CD4-positive, alpha-beta memory T cell (primary cell): ENCODE measurements around the gene GJA4. TPM values are rescaled to one million over a fixed set of nuclear protein-coding genes. Genes with fewer than 3 reads are reported as not detected.

Experiments used
- CTCF ChIA-PET: fragments of 350-600 bp; sonication (Branson Sonifier 250); formaldehyde crosslinking; loops from one replicate; lab custom pipeline; 2021; ENCODE audit warnings: inconsistent platforms; ENCODE audit not compliant: partially characterized antibody; lab: Charles Lee
- POLR2A ChIA-PET: fragments of 350-600 bp; sonication (Branson Sonifier 250); formaldehyde crosslinking; loops from one replicate; lab custom pipeline; 2021; ENCODE audit not compliant: partially characterized antibody; lab: Charles Lee
- DNase-seq, 5 donors: peaks; one replicate each; pipeline versions ENCODE4 v3.0.0 to v3.0.0-alpha.2; 2020 to 2022; ENCODE audit warnings: mixed read lengths in 1 of 5
- H3K27ac ChIP-seq: one replicate; pipeline ENCODE4 v1.7.0; 2013; ENCODE audit warnings: low read depth, low read length
- H3K27me3 ChIP-seq: 2 replicates; pipeline ENCODE4 v1.7.0; 2013; ENCODE audit warnings: mild to moderate bottlenecking, low read length, moderate library complexity; ENCODE audit not compliant: insufficient read depth
- H3K36me3 ChIP-seq: 2 replicates; pipeline ENCODE4 v1.7.0; 2013; ENCODE audit warnings: mild to moderate bottlenecking, low read length, moderate library complexity; ENCODE audit not compliant: insufficient read depth
- H3K4me1 ChIP-seq: 2 replicates; pipeline ENCODE4 v1.7.0; 2013; ENCODE audit warnings: mild to moderate bottlenecking, low read length, moderate library complexity; ENCODE audit not compliant: insufficient read depth
- H3K4me3 ChIP-seq, 2 donors: one replicate each; pipeline ENCODE4 v1.7.0; 2013; ENCODE audit warnings: low read length in 2 of 2, mild to moderate bottlenecking in 1 of 2
- H3K9me3 ChIP-seq, 2 donors: one replicate each; pipeline ENCODE4 v1.7.0; 2013; ENCODE audit warnings: low read length in 2 of 2, control low read depth in 1 of 2; ENCODE audit not compliant: control insufficient read depth in 1 of 2
- H3K27ac Mint-ChIP-seq, 7 donors: one replicate each; pipeline ENCODE4 v1.8.0; 2020 to 2021; ENCODE audit warnings: mixed read lengths in 7 of 7, mild to moderate bottlenecking in 6 of 7, inconsistent platforms in 3 of 7, moderate library complexity in 3 of 7
- H3K27me3 Mint-ChIP-seq, 2 donors: one replicate each; pipeline ENCODE4 v1.8.0; 2020 to 2021; ENCODE audit warnings: mixed read lengths in 2 of 2
- H3K36me3 Mint-ChIP-seq, 2 donors: one replicate each; pipeline ENCODE4 v1.8.0; 2020 to 2021; ENCODE audit warnings: mixed read lengths in 2 of 2, inconsistent platforms in 1 of 2, mild to moderate bottlenecking in 1 of 2
- H3K4me1 Mint-ChIP-seq, 4 donors: one replicate each; pipeline ENCODE4 v1.8.0; 2020 to 2021; ENCODE audit warnings: mixed read lengths in 4 of 4, mild to moderate bottlenecking in 1 of 4
- H3K4me3 Mint-ChIP-seq, 8 donors: one replicate each; pipeline ENCODE4 v1.8.0; 2020 to 2021; ENCODE audit warnings: mixed read lengths in 8 of 8, mild to moderate bottlenecking in 7 of 8, moderate library complexity in 6 of 8, inconsistent platforms in 3 of 8
- H3K9me3 Mint-ChIP-seq, 8 donors: one replicate each; pipeline ENCODE4 v1.8.0; 2020 to 2021; ENCODE audit warnings: mixed read lengths in 8 of 8, mild to moderate bottlenecking in 5 of 8, inconsistent platforms in 3 of 8, moderate library complexity in 1 of 8
- intact Hi-C: fragments of 100-400 bp; cut with micrococcal nuclease; formaldehyde crosslinking; loops from one replicate; pipeline ENCODE4 v1.15.1; 2023
- polyA plus RNA-seq, 2 donors: library from polyadenylated mRNA; unstranded; fragments of 300-500 nt; fragmentation: Illumina TruSeq; gene quantifications; one replicate each; pipeline ENCODE4 v1.2.3, GENCODE V29; 2021
- total RNA-seq, 2 experiments: library from RNA; stranded (reverse); gene quantifications; one replicate each; pipeline ENCODE4 v1.2.3, GENCODE V29; 2021

The GJA4 gene
- total and polyA plus RNA-seq, 4 experiments from 2014 or later = not detected

- no peaks in the 10 kb centered on the region for H3K9me3 Mint-ChIP-seq
- Histone ChIP-seq H3K4me1 (no peaks in the 10 kb centered on the region), H3K9me3 (no peaks in the 10 kb centered on the region), H3K36me3 (no peaks in the 10 kb centered on the region), H3K27ac (no peak overlapping the region), H3K27me3 (peaks cover 9% of the 10 kb centered on the region), H3K4me3 (no peak overlapping the region)
- intact Hi-C loops = no loop called here
- peaks cover 15 to 24% of the 10 kb centered on the region in 2 donors for H3K27me3 Mint-ChIP-seq
- POLR2A ChIA-PET = no interaction called here
- peaks cover 3 to 5% (median 4%) of the 10 kb centered on the region in 4 donors for H3K4me1 Mint-ChIP-seq
- DNase-seq = no peak
- CTCF ChIA-PET = no interaction called here
- H3K4me3 Mint-ChIP-seq = peak overlapping the region in 1 of 8 donors; percentile 54
- peaks cover 0 to 7% of the 10 kb centered on the region in 2 donors for H3K36me3 Mint-ChIP-seq
- no peak overlapping the region for H3K27ac Mint-ChIP-seq
These were observed 1.4 kb downstream of the GJA4 start for GRCh38 chr1:34794001-34794789.

- Histone ChIP-seq H3K27ac (no peak overlapping the region), H3K9me3 (no peaks in the 10 kb centered on the region), H3K4me1 (no peaks in the 10 kb centered on the region), H3K4me3 (no peak overlapping the region), H3K36me3 (no peaks in the 10 kb centered on the region), H3K27me3 (peaks cover 9% of the 10 kb centered on the region)
- intact Hi-C loops = no loop called here
- POLR2A ChIA-PET = no interaction called here
- no peaks in the 10 kb centered on the region for H3K9me3 Mint-ChIP-seq
- DNase-seq = no peak
- peaks cover 0 to 7% of the 10 kb centered on the region in 2 donors for H3K36me3 Mint-ChIP-seq
- CTCF ChIA-PET = no interaction called here
- H3K4me3 Mint-ChIP-seq = no peak overlapping the region
- H3K4me1 Mint-ChIP-seq = peaks cover 3 to 5% (median 4%) of the 10 kb centered on the region in 4 donors
- H3K27ac Mint-ChIP-seq = no peak overlapping the region
- peaks cover 15 to 21% of the 10 kb centered on the region in 2 donors for H3K27me3 Mint-ChIP-seq
These were observed 2.0 kb downstream of the GJA4 start for GRCh38 chr1:34794790-34795180.

- Mint-ChIP-seq H3K27me3 (peaks cover 12 to 14% of the 10 kb centered on the region in 2 donors), H3K27ac (no peak overlapping the region), H3K36me3 (peaks cover 0 to 7% of the 10 kb centered on the region in 2 donors), H3K4me1 (peaks cover 3 to 5% (median 4%) of the 10 kb centered on the region in 4 donors), H3K4me3 (no peak overlapping the region), H3K9me3 (no peaks in the 10 kb centered on the region)
- H3K9me3 ChIP-seq = no peaks in the 10 kb centered on the region
- ChIA-PET POLR2A (no interaction called here), CTCF (no interaction called here)
- no peak overlapping the region for H3K4me3 ChIP-seq
- H3K27ac ChIP-seq = no peak overlapping the region
- intact Hi-C loops = no loop called here
- no peaks in the 10 kb centered on the region for H3K4me1 ChIP-seq
- DNase-seq = no peak
- no peaks in the 10 kb centered on the region for H3K36me3 ChIP-seq
- H3K27me3 ChIP-seq = peaks cover 9% of the 10 kb centered on the region
These were observed 3.1 kb downstream of the GJA4 start for GRCh38 chr1:34795916-34796315.

DNA sequence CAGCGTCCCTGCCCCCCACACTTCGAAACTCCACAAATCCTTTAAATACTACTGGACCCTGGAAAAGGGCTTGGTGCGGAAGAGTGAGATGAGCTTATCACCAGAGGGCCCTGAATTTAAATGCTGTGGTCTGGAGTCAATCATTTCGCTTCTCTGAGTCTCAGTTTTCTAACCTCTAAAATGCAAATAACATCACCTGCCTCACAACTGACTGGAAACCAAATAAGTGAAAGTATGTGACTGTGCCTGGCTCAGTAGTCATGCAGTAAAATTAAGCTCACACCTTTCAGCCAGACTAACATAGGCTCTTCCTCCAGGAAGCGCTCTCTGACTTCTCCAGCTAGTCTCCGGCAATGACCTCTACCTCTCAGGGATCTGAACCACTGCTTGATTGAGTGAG lies 4.2 kb downstream of the GJA4 start:
- no peak overlapping the region for H3K27ac Mint-ChIP-seq
- H3K4me1 Mint-ChIP-seq = peaks cover 3 to 5% (median 4%) of the 10 kb centered on the region in 4 donors
- H3K27ac ChIP-seq = no peak overlapping the region
- H3K9me3 ChIP-seq = no peaks in the 10 kb centered on the region
- ChIA-PET CTCF (interaction anchor here (1.4 kb wide), 1 partner anchor 56 kb away, joined by 4 read pairs; no protein-coding TSS in a partner anchor), POLR2A (no interaction called here)
- H3K4me1 ChIP-seq = no peaks in the 10 kb centered on the region
- peaks cover 0 to 7% of the 10 kb centered on the region in 2 donors for H3K36me3 Mint-ChIP-seq
- H3K27me3 Mint-ChIP-seq = peaks cover 7% of the 10 kb centered on the region in 2 donors
- no peaks in the 10 kb centered on the region for H3K36me3 ChIP-seq
- no peak overlapping the region for H3K4me3 Mint-ChIP-seq
- intact Hi-C loops = no loop called here
- no peak for DNase-seq
- peaks cover 9% of the 10 kb centered on the region for H3K27me3 ChIP-seq
- no peaks in the 10 kb centered on the region for H3K9me3 Mint-ChIP-seq
- no peak overlapping the region for H3K4me3 ChIP-seq

GRCh38 chr1:34800214-34800613 lies 7.4 kb downstream of the GJA4 start:
- Histone ChIP-seq H3K4me3 (no peak overlapping the region), H3K36me3 (no peaks in the 10 kb centered on the region), H3K9me3 (no peaks in the 10 kb centered on the region), H3K4me1 (no peaks in the 10 kb centered on the region), H3K27ac (no peak overlapping the region), H3K27me3 (no peaks in the 10 kb centered on the region)
- no peaks in the 10 kb centered on the region for H3K27me3 Mint-ChIP-seq
- no peak for DNase-seq
- peaks cover 1 to 6% of the 10 kb centered on the region in 2 donors for H3K36me3 Mint-ChIP-seq
- no peak overlapping the region for H3K4me3 Mint-ChIP-seq
- ChIA-PET CTCF (no interaction called here), POLR2A (no interaction called here)
- H3K27ac Mint-ChIP-seq = no peak overlapping the region
- H3K9me3 Mint-ChIP-seq = peaks cover 0 to 10% (median 1%) of the 10 kb centered on the region in 8 donors
- H3K4me1 Mint-ChIP-seq = no peaks in the 10 kb centered on the region
- intact Hi-C loops = no loop called here

- intact Hi-C loops = no loop called here
- no peaks in the 10 kb centered on the region for H3K9me3 ChIP-seq
- no peaks in the 10 kb centered on the region for H3K36me3 ChIP-seq
- Mint-ChIP-seq H3K4me1 (peaks cover 0 to 1% (median 0%) of the 10 kb centered on the region in 4 donors), H3K36me3 (peaks cover 5 to 11% of the 10 kb centered on the region in 2 donors), H3K27ac (no peak overlapping the region), H3K27me3 (peaks cover 0 to 3% of the 10 kb centered on the region in 2 donors), H3K4me3 (no peak overlapping the region), H3K9me3 (peaks cover 0 to 10% (median 1%) of the 10 kb centered on the region in 8 donors)
- CTCF ChIA-PET = interaction anchor here (1.4 kb wide), 1 partner anchor 17 kb away, joined by 4 read pairs; no protein-coding TSS in a partner anchor
- POLR2A ChIA-PET = no interaction called here
- no peaks in the 10 kb centered on the region for H3K4me1 ChIP-seq
- no peak for DNase-seq
- H3K4me3 ChIP-seq = no peak overlapping the region
- H3K27me3 ChIP-seq = no peaks in the 10 kb centered on the region
- no peak overlapping the region for H3K27ac ChIP-seq
These were observed 11.0 kb downstream of the GJA4 start for GRCh38 chr1:34803770-34804169.

DNA sequence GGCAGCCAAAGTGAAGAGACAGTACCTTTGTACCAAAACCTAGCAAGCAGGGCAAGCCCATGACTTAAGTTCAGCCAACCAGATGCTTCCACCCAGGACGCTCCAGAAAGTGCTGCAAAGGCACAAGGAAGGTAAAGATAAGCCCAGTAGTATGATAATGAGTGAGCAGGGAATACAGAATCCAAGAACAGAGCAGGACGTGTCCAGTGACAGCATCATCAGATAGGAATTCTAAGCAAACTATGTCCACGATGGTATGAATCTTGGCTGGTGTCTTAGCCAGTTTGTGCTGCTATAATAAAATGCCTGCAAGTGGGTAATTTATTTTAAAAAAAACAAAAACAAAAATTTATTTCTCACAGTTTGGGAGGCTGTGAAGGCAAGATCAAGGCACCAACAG lies 13.6 kb downstream of the GJA4 start:
- DNase-seq = no peak
- Mint-ChIP-seq H3K36me3 (peaks cover 6 to 23% of the 10 kb centered on the region in 2 donors), H3K27me3 (peaks cover 0 to 3% of the 10 kb centered on the region in 2 donors), H3K4me1 (peaks cover 0 to 5% (median 2%) of the 10 kb centered on the region in 4 donors), H3K9me3 (peaks cover 0 to 18% (median 6%) of the 10 kb centered on the region in 8 donors), H3K4me3 (no peak overlapping the region), H3K27ac (no peak overlapping the region)
- Histone ChIP-seq H3K27ac (no peak overlapping the region), H3K36me3 (no peaks in the 10 kb centered on the region), H3K9me3 (no peaks in the 10 kb centered on the region), H3K4me1 (no peaks in the 10 kb centered on the region), H3K27me3 (no peaks in the 10 kb centered on the region), H3K4me3 (no peak overlapping the region)
- POLR2A ChIA-PET = no interaction called here
- CTCF ChIA-PET = no interaction called here
- intact Hi-C loops = no loop called here
